GM19397 (cell line): ENCODE data around the gene JUP.
"Not testable (repeated sequence)": the region's sequence is repeated elsewhere in the genome, so short reads cannot be mapped to it uniquely, and the experiment has no call there.

ENCODE experiments used
- ATAC-seq: cut with Tn5 transposase; IDR thresholded peaks from one replicate; pipeline ENCODE4 v1.9.1; 2021; ENCODE audit warnings: mild to moderate bottlenecking, moderate library complexity; ENCODE audit not compliant: unreplicated experiment

The JUP gene

GRCh38 chr17:41781404-41782110 is 5.0 kb downstream of the JUP start:
- ATAC-seq: no peak

GRCh38 chr17:41779954-41780353 is 6.6 kb downstream of the JUP start:
- ATAC-seq: no peak

- ATAC-seq: no peak
These were observed 8.8 kb downstream of the JUP start for GRCh38 chr17:41777574-41778188.

- ATAC-seq: no peak
These were observed 9.3 kb downstream of the JUP start for GRCh38 chr17:41777157-41777573.

- ATAC-seq: not testable (repeated sequence)
These were observed 10.1 kb downstream of the JUP start for GRCh38 chr17:41776262-41776900.

GRCh38 chr17:41775394-41776226 is 10.9 kb downstream of the JUP start:
- no peak for ATAC-seq

GRCh38 chr17:41773731-41774193 is 12.7 kb downstream of the JUP start:
- ATAC-seq: no peak

GRCh38 chr17:41773190-41773588 is 13.3 kb downstream of the JUP start:
- ATAC-seq: no peak

GRCh38 chr17:41772586-41773189 is 13.8 kb downstream of the JUP start:
- no peak for ATAC-seq

- ATAC-seq: no peak
These were observed 14.3 kb downstream of the JUP start for GRCh38 chr17:41772218-41772585.

GRCh38 chr17:41771389-41772206 is 14.9 kb downstream of the JUP start:
- no peak for ATAC-seq

- ATAC-seq: no peak
These were observed 16.5 kb downstream of the JUP start for GRCh38 chr17:41769985-41770384.

- no peak for ATAC-seq
These were observed 17.1 kb downstream of the JUP start for GRCh38 chr17:41769346-41769862.

- ATAC-seq: no peak
These were observed 17.7 kb downstream of the JUP start for GRCh38 chr17:41768682-41769288.

- no peak for ATAC-seq
These were observed 19.0 kb downstream of the JUP start for GRCh38 chr17:41767324-41768042.

GRCh38 chr17:41766135-41766534 is 20.4 kb downstream of the JUP start:
- no peak for ATAC-seq

- no peak for ATAC-seq
These were observed 23.2 kb downstream of the JUP start for GRCh38 chr17:41763327-41763726.

GRCh38 chr17:41762841-41763240 is 23.7 kb downstream of the JUP start:
- no peak for ATAC-seq

GRCh38 chr17:41762391-41762790 is 24.1 kb downstream of the JUP start:
- ATAC-seq: no peak
